MM.1S (cell line): ENCODE data around the gene RPTOR.

Experiments used
- DNase-seq: peaks from one replicate; pipeline ENCODE4 v3.0.0-alpha.2; 2015
- H2AFZ ChIP-seq: fragments of 300-600 bp; sonication (generic); 2 replicates; pipeline ENCODE4 v1.6.0; 2016; ENCODE audit warnings: antibody characterized with exemption, low read length
- H3F3A ChIP-seq: fragments of 300-600 bp; sonication (generic); 2 replicates; pipeline ENCODE4 v1.6.1; 2016; ENCODE audit warnings: mild to moderate bottlenecking, antibody characterized with exemption, low read length, moderate library complexity, mixed read lengths; ENCODE audit not compliant: insufficient read depth
- H3K27ac ChIP-seq: fragments of 300-600 bp; sonication (generic); 2 replicates; pipeline ENCODE4 v1.5.1; 2016; ENCODE audit warnings: mild to moderate bottlenecking, low read length
- H3K27me3 ChIP-seq: fragments of 300-600 bp; sonication (generic); replicated peaks from 2 replicates; pipeline ENCODE4 v1.6.0; 2016; ENCODE audit warnings: low read length; ENCODE audit not compliant: insufficient read depth
- H3K36me3 ChIP-seq: fragments of 300-600 bp; sonication (generic); replicated peaks from 2 replicates; pipeline ENCODE4 v1.6.1; 2016; ENCODE audit warnings: mild to moderate bottlenecking, low read length, mixed read lengths; ENCODE audit not compliant: insufficient read depth
- H3K4me1 ChIP-seq: fragments of 300-600 bp; sonication (generic); 2 replicates; pipeline ENCODE4 v1.6.1; 2016; ENCODE audit warnings: low read length, mixed read lengths
- H3K4me2 ChIP-seq: fragments of 300-600 bp; sonication (generic); 2 replicates; pipeline ENCODE4 v1.6.0; 2016; ENCODE audit warnings: low read depth, low read length
- H3K4me3 ChIP-seq: fragments of 300-600 bp; sonication (generic); 2 replicates; pipeline ENCODE4 v1.5.1; 2016; ENCODE audit warnings: low read length, mixed read lengths
- H3K79me2 ChIP-seq: fragments of 300-600 bp; sonication (generic); 2 replicates; pipeline ENCODE4 v1.6.1; 2016; ENCODE audit warnings: mixed run types, low read length, mixed read lengths
- H3K9ac ChIP-seq: fragments of 300-600 bp; sonication (generic); 2 replicates; pipeline ENCODE4 v1.6.1; 2016; ENCODE audit warnings: low read length, mixed read lengths
- H3K9me2 ChIP-seq: fragments of 300-600 bp; sonication (generic); replicated peaks from 2 replicates; pipeline ENCODE4 v1.6.1; 2016; ENCODE audit warnings: mild to moderate bottlenecking, low read length, mixed read lengths; ENCODE audit not compliant: insufficient read depth
- H3K9me3 ChIP-seq: fragments of 300-600 bp; sonication (generic); replicated peaks from 2 replicates; pipeline ENCODE4 v1.6.1; 2016; ENCODE audit warnings: mild to moderate bottlenecking, low read length, mixed read lengths; ENCODE audit not compliant: insufficient read depth
- H4K20me1 ChIP-seq: fragments of 300-600 bp; sonication (generic); 2 replicates; pipeline ENCODE4 v1.6.1; 2016; ENCODE audit warnings: mild to moderate bottlenecking, low read length, moderate library complexity, mixed read lengths; ENCODE audit not compliant: insufficient read depth
- EZH2 ChIP-seq: fragments of 300-600 bp; sonication (generic); optimal IDR thresholded peaks from 2 replicates; pipeline ENCODE3; 2017; ENCODE audit warnings: low read depth, mild to moderate bottlenecking, antibody characterized with exemption, low read length, mixed read lengths
- EZH2phosphoT487 ChIP-seq: fragments of 300-600 bp; sonication (generic); IDR thresholded peaks from 2 replicates; pipeline ENCODE4 v1.6.1; 2018; ENCODE audit warnings: antibody characterized with exemption, low read length
- TF ChIP-seq, protein P1 (sequence below): fragments of 300-600 bp; sonication (generic); IDR thresholded peaks from 2 replicates; pipeline ENCODE4 v1.5.1; 2016; ENCODE audit warnings: antibody characterized with exemption, low read length, mixed read lengths

Gene RPTOR

DNA sequence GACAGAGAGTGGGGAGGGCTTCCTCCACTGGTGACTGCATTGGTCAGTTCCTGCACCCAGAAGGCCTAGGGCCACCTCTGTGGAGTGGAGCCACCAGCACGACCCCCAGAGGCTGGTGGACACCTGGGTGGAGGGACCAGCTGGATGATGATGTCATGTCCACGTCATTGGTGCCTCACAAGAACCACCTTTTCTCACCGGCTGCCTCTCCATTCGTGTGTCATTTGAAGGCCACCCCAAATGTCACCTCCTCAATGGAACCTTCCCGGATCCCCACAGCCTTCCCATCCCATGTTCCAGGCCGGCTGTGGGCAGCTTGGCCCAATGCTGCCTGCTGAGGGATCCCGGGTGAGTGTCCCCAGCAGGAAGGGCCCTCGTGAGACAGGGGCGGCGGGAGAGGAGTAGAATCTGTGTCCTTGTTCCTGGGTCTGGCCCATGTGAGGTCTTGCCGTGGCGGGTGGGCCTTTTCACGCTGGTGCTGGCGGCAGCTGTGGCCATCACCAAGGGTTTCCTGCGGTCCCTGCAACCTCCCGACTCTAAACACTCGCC is 437.9 kb downstream of the RPTOR start:
- H3K27ac ChIP-seq, result no peak overlapping the region
- H3K9ac ChIP-seq, result no peak overlapping the region
- no peaks in the 10 kb centered on the region for H3K79me2 ChIP-seq
- no peak for DNase-seq
- H3K4me2 ChIP-seq, result no peak overlapping the region
- H3K36me3 ChIP-seq, result no peaks in the 10 kb centered on the region
- no peaks in the 10 kb centered on the region for H3K9me2 ChIP-seq
- no peak for TF ChIP-seq EZH2
- no peak for TF ChIP-seq EZH2phosphoT487
- TF ChIP-seq, protein P1, sequence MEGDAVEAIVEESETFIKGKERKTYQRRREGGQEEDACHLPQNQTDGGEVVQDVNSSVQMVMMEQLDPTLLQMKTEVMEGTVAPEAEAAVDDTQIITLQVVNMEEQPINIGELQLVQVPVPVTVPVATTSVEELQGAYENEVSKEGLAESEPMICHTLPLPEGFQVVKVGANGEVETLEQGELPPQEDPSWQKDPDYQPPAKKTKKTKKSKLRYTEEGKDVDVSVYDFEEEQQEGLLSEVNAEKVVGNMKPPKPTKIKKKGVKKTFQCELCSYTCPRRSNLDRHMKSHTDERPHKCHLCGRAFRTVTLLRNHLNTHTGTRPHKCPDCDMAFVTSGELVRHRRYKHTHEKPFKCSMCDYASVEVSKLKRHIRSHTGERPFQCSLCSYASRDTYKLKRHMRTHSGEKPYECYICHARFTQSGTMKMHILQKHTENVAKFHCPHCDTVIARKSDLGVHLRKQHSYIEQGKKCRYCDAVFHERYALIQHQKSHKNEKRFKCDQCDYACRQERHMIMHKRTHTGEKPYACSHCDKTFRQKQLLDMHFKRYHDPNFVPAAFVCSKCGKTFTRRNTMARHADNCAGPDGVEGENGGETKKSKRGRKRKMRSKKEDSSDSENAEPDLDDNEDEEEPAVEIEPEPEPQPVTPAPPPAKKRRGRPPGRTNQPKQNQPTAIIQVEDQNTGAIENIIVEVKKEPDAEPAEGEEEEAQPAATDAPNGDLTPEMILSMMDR, result no peak
- peaks cover 36% of the 10 kb centered on the region for H3K27me3 ChIP-seq
- no peaks in the 10 kb centered on the region for H4K20me1 ChIP-seq
- no peaks in the 10 kb centered on the region for H3F3A ChIP-seq
- no peaks in the 10 kb centered on the region for H3K4me1 ChIP-seq
- no peaks in the 10 kb centered on the region for H3K9me3 ChIP-seq
- no peak overlapping the region for H3K4me3 ChIP-seq
- no peak overlapping the region for H2AFZ ChIP-seq

DNA sequence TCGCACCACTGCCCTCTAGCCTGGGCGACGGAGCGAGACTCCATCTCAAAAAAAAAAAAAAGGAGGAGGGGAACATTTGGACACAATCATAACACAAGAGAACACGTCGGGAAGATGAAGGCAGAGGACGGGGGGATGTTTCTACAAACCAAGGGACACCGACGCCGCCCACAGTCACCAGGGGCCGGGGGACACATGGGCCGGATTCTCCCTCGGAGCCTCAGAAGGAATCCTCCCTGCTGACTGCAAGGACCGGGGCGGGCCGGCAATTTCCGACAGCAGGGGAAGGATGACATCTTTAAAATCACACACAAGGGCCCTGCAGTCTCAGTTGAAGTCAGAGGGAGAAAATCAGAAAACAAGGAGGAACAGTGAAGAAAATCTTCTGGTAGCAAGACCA is 438.9 kb downstream of the RPTOR start:
- no peak overlapping the region for H2AFZ ChIP-seq
- no peaks in the 10 kb centered on the region for H3K4me1 ChIP-seq
- no peaks in the 10 kb centered on the region for H3K9me3 ChIP-seq
- H3K9ac ChIP-seq, result no peak overlapping the region
- no peak overlapping the region for H3K4me3 ChIP-seq
- H3K79me2 ChIP-seq, result no peaks in the 10 kb centered on the region
- no peak overlapping the region for H3K4me2 ChIP-seq
- DNase-seq, result no peak
- no peaks in the 10 kb centered on the region for H3F3A ChIP-seq
- H4K20me1 ChIP-seq, result no peaks in the 10 kb centered on the region
- H3K27me3 ChIP-seq, result peaks cover 46% of the 10 kb centered on the region
- H3K9me2 ChIP-seq, result no peaks in the 10 kb centered on the region
- TF ChIP-seq, protein P1, result no peak
- TF ChIP-seq EZH2phosphoT487 (no peak), EZH2 (no peak)
- no peaks in the 10 kb centered on the region for H3K36me3 ChIP-seq
- H3K27ac ChIP-seq, result no peak overlapping the region

DNA sequence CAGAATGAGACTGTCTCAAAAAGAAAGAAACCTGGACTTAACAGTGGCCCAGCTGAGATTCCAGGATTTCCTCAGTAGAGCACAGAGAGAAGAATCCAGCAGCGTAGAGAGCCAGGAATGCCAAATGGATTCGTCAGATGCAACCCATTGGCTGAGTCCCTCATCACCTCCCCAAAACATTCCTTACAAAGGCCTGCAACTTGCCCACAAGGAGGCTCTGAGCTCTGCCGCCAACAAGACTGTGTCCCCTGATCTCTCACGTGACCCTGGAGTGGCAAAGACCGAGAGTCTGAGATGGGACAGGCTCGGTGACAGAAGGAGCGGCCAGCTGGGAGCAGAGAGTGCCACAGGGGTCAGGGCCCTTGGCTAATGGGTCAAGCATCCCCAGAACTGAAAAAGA is 440.1 kb downstream of the RPTOR start:
- Histone ChIP-seq H3K9me3 (no peaks in the 10 kb centered on the region), H4K20me1 (no peaks in the 10 kb centered on the region), H3F3A (no peaks in the 10 kb centered on the region), H3K4me1 (no peaks in the 10 kb centered on the region), H3K4me3 (no peak overlapping the region), H3K27ac (no peak overlapping the region), H3K9me2 (no peaks in the 10 kb centered on the region), H3K79me2 (no peaks in the 10 kb centered on the region), H2AFZ (no peak overlapping the region), H3K36me3 (no peaks in the 10 kb centered on the region), H3K9ac (no peak overlapping the region), H3K4me2 (no peak overlapping the region), H3K27me3 (peaks cover 46% of the 10 kb centered on the region)
- no peak for DNase-seq
- TF ChIP-seq EZH2phosphoT487 (no peak), EZH2 (no peak)
- TF ChIP-seq, protein P1, result no peak
